Keratinocyte (primary cell): ENCODE data around the gene CRABP2. TPM values are rescaled to one million over a fixed set of nuclear protein-coding genes. Genes with fewer than 3 reads are reported as not detected.

Source experiments
- DNase-seq: peaks from one replicate; pipeline ENCODE4 v3.0.0-alpha.2; 2011; ENCODE audit warnings: low read depth, missing footprints, low spot score
- FAIRE-seq: peaks from 2 replicates; lab custom pipeline; 2011; peaks lifted over from hg19 to GRCh38; lab: Jason Lieb, UNC
- H2AFZ ChIP-seq: 2 replicates; pipeline ENCODE4 v1.6.0; 2012; ENCODE audit warnings: low read length, control low read depth, inconsistent platforms; ENCODE audit not compliant: control insufficient read depth
- H3K27ac ChIP-seq: 2 replicates; pipeline ENCODE4 v1.5.1; 2011; ENCODE audit warnings: low read length; ENCODE audit not compliant: control insufficient read depth, insufficient read depth
- H3K27me3 ChIP-seq: 3 replicates; pipeline ENCODE4 v1.6.0; 2011; ENCODE audit warnings: low read length; ENCODE audit not compliant: control insufficient read depth, insufficient read depth; ENCODE audit errors: extremely low read depth
- H3K36me3 ChIP-seq, 2 experiments: 2 replicates in 1 of 2; 3 replicates in 1 of 2; pipeline ENCODE4 v1.5.1; 2011; ENCODE audit warnings: low read length in 2 of 2, mild to moderate bottlenecking in 1 of 2; ENCODE audit not compliant: control insufficient read depth in 2 of 2, insufficient read depth in 2 of 2; ENCODE audit errors: extremely low read depth in 1 of 2
- H3K4me1 ChIP-seq: 3 replicates; pipeline ENCODE4 v1.5.1; 2011; ENCODE audit warnings: low read length; ENCODE audit not compliant: control insufficient read depth, insufficient read depth; ENCODE audit errors: extremely low read depth
- H3K4me2 ChIP-seq: 3 replicates; pipeline ENCODE4 v1.6.0; 2011; ENCODE audit warnings: low read depth, low read length; ENCODE audit not compliant: control insufficient read depth, insufficient read depth; ENCODE audit errors: extremely low read depth
- H3K4me3 ChIP-seq, 3 experiments: fragments of 200-600 bp in 1 of 3; sonication (generic) in 1 of 3; 2 replicates in 2 of 3; 3 replicates in 1 of 3; pipeline ENCODE4 v1.5.1; 2011 to 2016; ENCODE audit warnings: low read length in 3 of 3, mild to moderate bottlenecking in 3 of 3, control low read depth in 2 of 3, inconsistent platforms in 1 of 3, low read depth in 1 of 3, mixed read lengths in 1 of 3, mixed run types in 1 of 3, moderate library complexity in 1 of 3; ENCODE audit not compliant: control insufficient read depth in 2 of 3, insufficient read depth in 2 of 3; ENCODE audit errors: extremely low read depth in 1 of 3
- H3K79me2 ChIP-seq: 2 replicates; pipeline ENCODE4 v1.6.0; 2012; ENCODE audit warnings: low read length; ENCODE audit not compliant: control insufficient read depth, insufficient read depth
- H3K9ac ChIP-seq: 3 replicates; pipeline ENCODE4 v1.6.0; 2011; ENCODE audit warnings: low read length; ENCODE audit not compliant: control insufficient read depth, insufficient read depth; ENCODE audit errors: extremely low read depth
- H3K9me1 ChIP-seq: 3 replicates; pipeline ENCODE4 v1.6.0; 2011; ENCODE audit warnings: low read length; ENCODE audit not compliant: control insufficient read depth, insufficient read depth; ENCODE audit errors: extremely low read depth
- H3K9me3 ChIP-seq: 2 replicates; pipeline ENCODE4 v1.5.1; 2012; ENCODE audit warnings: low read depth, low read length; ENCODE audit not compliant: control insufficient read depth
- H4K20me1 ChIP-seq: 3 replicates; pipeline ENCODE4 v1.6.0; 2011; ENCODE audit warnings: low read length; ENCODE audit not compliant: control insufficient read depth, insufficient read depth; ENCODE audit errors: extremely low read depth
- EZH2 ChIP-seq: IDR thresholded peaks from one replicate; pipeline ENCODE4 v1.6.1; 2012; ENCODE audit warnings: inconsistent platforms, mild to moderate bottlenecking, low read length, moderate library complexity
- dilution Hi-C: fragments of 300-500 bp; cut with MboI; formaldehyde crosslinking; loops from one replicate; pipeline ENCODE4 v1.7.0; 2020; ENCODE audit warnings: low sequenced_read_pairs; ENCODE audit not compliant: extremely low pct_ligation_motif_present
- polyA plus RNA-seq, 5 experiments: library from polyadenylated mRNA; depleted of rRNA in 3 of 5; stranded (reverse) in 3 of 5; stranded (forward) in 1 of 5; unstranded in 1 of 5; fragments of >200 nt; gene quantifications; 1 replicate in 1 of 5; 2 replicates in 3 of 5; 3 replicates in 1 of 5; pipeline versions ENCODE4 v1.2.1 to v1.2.3, GENCODE V29; 2011 to 2012; ENCODE audit warnings: missing spikeins in 2 of 5, low read depth in 1 of 5, low replicate concordance in 1 of 5
- TF ChIP-seq, protein P1 (sequence below), 3 experiments: IDR thresholded peaks in 1 of 3; conservative IDR thresholded peaks in 1 of 3; optimal IDR thresholded peaks in 1 of 3; 2 replicates in 2 of 3; 3 replicates in 1 of 3; pipeline versions ENCODE3 to v1.5.1; 2011; ENCODE audit warnings: low read length in 3 of 3, mild to moderate bottlenecking in 3 of 3, moderate library complexity in 2 of 3, control low read depth in 1 of 3, inconsistent platforms in 1 of 3; ENCODE audit not compliant: insufficient read depth in 2 of 3; ENCODE audit errors: extremely low read depth in 1 of 3

CRABP2 gene
- polyA plus RNA-seq, 1 donor (not counting 4 experiments of a cell fraction or from before 2014, with no cell fraction given) = 8.4 TPM

DNA sequence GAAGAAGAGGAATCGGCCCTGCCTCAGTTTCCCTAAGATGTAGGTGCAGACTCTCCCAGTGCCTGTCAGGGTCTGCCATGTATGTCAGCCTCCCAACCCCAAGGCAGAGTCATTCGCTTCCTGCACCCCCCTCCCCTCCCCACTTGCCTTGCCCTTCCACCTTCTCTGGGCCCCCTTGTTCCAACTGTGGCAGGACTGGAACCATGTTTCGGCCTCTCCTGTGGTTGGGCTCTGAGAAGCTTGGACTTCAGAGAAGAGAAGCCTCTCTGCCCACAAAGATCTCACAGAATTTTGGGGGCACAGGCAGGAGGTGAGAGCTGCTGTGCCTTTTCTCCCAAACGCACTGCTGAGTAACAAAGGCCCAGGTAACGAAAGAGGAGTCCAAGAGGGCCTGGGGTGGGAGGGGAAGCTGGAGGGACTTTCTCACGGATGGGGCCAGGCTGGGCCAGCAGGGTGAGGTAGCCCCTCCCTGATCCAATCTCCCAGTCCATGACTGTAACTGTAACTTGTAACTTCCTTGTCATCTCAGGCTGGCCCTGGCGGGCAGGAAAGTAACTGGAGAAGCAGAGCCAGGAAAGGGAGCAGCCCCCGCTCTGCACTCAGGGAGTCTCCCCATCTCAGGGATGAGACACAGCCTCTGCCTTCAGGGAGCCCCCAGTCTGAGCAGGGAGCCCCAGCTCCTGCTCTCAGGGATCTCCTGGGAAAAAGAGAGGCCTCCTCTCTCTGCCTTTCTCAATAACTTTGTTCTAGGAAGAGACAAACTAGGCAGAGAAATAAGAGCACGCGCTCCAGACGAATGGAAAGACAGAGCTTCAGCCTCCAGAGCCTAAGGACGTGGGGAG lies 11.3 kb downstream of the CRABP2 start:
- Histone ChIP-seq H3K27ac (no peak overlapping the region), H3K9me3 (no peaks in the 10 kb centered on the region), H3K9ac (no peak overlapping the region), H3K4me1 (peaks cover 46% of the 10 kb centered on the region), H2AFZ (peak overlapping the region; percentile 57), H3K4me3 (no peak overlapping the region), H3K36me3 (no peaks in the 10 kb centered on the region), H3K79me2 (no peaks in the 10 kb centered on the region), H4K20me1 (no peaks in the 10 kb centered on the region), H3K4me2 (no peak overlapping the region), H3K27me3 (no peaks in the 10 kb centered on the region), H3K9me1 (no peaks in the 10 kb centered on the region)
- dilution Hi-C loops = no loop called here
- TF ChIP-seq EZH2 = no peak
- TF ChIP-seq, protein P1, sequence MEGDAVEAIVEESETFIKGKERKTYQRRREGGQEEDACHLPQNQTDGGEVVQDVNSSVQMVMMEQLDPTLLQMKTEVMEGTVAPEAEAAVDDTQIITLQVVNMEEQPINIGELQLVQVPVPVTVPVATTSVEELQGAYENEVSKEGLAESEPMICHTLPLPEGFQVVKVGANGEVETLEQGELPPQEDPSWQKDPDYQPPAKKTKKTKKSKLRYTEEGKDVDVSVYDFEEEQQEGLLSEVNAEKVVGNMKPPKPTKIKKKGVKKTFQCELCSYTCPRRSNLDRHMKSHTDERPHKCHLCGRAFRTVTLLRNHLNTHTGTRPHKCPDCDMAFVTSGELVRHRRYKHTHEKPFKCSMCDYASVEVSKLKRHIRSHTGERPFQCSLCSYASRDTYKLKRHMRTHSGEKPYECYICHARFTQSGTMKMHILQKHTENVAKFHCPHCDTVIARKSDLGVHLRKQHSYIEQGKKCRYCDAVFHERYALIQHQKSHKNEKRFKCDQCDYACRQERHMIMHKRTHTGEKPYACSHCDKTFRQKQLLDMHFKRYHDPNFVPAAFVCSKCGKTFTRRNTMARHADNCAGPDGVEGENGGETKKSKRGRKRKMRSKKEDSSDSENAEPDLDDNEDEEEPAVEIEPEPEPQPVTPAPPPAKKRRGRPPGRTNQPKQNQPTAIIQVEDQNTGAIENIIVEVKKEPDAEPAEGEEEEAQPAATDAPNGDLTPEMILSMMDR (optimal IDR thresholded peaks at IDR 0.05 in 1 of 3, IDR thresholded peaks at IDR 0.05 in 1 of 3, conservative IDR thresholded peaks at IDR 0.05 in 1 of 3; ENCODE audit: extremely low read depth in 1 of 3, insufficient read depth in 2 of 3, low read length in 3 of 3) = no peak
- FAIRE-seq (no peak), DNase-seq (no peak)

DNA sequence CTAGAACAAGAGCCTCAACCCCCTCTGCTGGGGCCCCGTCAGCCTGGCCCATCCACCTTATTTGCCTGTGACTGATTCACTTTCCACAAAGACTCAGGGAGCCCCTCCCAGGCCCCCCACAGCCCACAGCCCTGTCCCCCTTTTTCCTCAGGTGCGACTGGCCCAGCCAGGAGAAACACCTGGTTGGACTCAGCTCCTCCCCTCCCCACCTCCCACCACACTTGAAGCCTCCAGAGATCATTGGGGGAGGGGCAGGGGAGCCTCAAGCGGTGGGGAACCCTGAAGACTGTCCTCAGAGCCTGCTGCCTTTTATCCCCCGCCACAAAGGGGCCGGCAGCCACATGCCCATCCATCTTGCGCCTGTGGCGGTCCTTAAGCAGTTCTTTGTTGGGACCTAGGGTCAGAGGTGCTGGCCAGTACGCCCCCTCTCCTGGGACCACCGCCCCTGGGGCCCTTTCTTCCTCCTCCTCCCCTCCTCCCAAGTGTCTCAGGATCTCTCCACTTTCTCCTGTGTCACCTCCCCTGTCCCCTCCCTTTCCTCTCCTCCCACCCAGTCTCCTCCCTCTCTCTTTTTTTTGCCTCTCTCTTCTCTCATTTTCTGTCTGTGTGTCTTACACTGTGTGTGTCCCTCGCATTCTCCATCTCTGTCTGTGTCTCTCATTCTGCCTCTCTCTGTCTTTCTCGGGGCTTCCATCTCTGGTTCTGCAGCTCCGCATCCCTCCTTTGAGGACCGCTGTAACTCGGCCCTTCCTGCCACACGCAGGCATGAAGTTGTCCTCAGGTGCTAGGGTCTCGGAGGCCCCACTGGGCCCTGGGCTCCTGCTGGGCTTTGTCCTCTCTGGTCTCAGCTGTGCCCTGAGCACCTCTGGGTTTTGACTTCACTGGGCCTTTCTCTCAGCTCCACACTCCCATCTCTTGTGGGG lies 12.2 kb downstream of the CRABP2 start:
- Histone ChIP-seq H2AFZ (no peak overlapping the region), H3K4me1 (peaks cover 46% of the 10 kb centered on the region), H3K9me3 (no peaks in the 10 kb centered on the region), H3K36me3 (no peaks in the 10 kb centered on the region), H4K20me1 (no peaks in the 10 kb centered on the region), H3K4me2 (peak overlapping the region; percentile 15), H3K9ac (no peak overlapping the region), H3K4me3 (no peak overlapping the region), H3K79me2 (no peaks in the 10 kb centered on the region), H3K9me1 (no peaks in the 10 kb centered on the region), H3K27ac (no peak overlapping the region), H3K27me3 (no peaks in the 10 kb centered on the region)
- DNase-seq = no peak
- TF ChIP-seq, protein P1 (optimal IDR thresholded peaks at IDR 0.05 in 1 of 3, IDR thresholded peaks at IDR 0.05 in 1 of 3, conservative IDR thresholded peaks at IDR 0.05 in 1 of 3; ENCODE audit: extremely low read depth in 1 of 3, insufficient read depth in 2 of 3, low read length in 3 of 3) = no peak
- TF ChIP-seq EZH2 = no peak
- no peak for FAIRE-seq
- dilution Hi-C loops = no loop called here
